Type B pancreatic cell (in vitro differentiated cells): ENCODE measurements around the gene ZNF337. TPM values are rescaled to one million over a fixed set of nuclear protein-coding genes. Genes with fewer than 3 reads are reported as not detected.

ENCODE experiments used
- DNase-seq: peaks from one replicate; pipeline ENCODE4 v3.0.0; 2021; ENCODE audit warnings: mixed read lengths; ENCODE audit not compliant: unreplicated experiment; ENCODE audit errors: extremely low spot score
- H3K27ac Mint-ChIP-seq: 2 replicates; pipeline ENCODE4 v1.8.0; 2021; ENCODE audit warnings: mild to moderate bottlenecking, mixed read lengths
- H3K27me3 Mint-ChIP-seq: 2 replicates; pipeline ENCODE4 v1.8.0; 2021; ENCODE audit warnings: mixed read lengths
- H3K36me3 Mint-ChIP-seq: 2 replicates; pipeline ENCODE4 v1.8.0; 2021; ENCODE audit warnings: mixed read lengths
- H3K4me1 Mint-ChIP-seq: one replicate; pipeline ENCODE4 v1.8.0; 2021; ENCODE audit warnings: mixed read lengths; ENCODE audit not compliant: unreplicated experiment
- H3K4me3 Mint-ChIP-seq: 2 replicates; pipeline ENCODE4 v1.8.0; 2021; ENCODE audit warnings: mild to moderate bottlenecking, mixed read lengths
- H3K9me3 Mint-ChIP-seq: 2 replicates; pipeline ENCODE4 v1.8.0; 2021; ENCODE audit warnings: mixed read lengths
- total RNA-seq: library from RNA; stranded (reverse); gene quantifications from 2 replicates; pipeline ENCODE4 v1.2.1, GENCODE V29; 2021; ENCODE audit warnings: low replicate concordance
- TF ChIP-seq, protein P1 (sequence below): fragments of 200-600 bp; sonication (generic); conservative IDR thresholded peaks from 2 replicates; pipeline ENCODE4 v1.5.0; 2021; ENCODE audit warnings: antibody characterized with exemption, mild to moderate bottlenecking

ZNF337 gene
- total RNA-seq, 1 donor from 2014 or later, result 20.2 TPM

DNA sequence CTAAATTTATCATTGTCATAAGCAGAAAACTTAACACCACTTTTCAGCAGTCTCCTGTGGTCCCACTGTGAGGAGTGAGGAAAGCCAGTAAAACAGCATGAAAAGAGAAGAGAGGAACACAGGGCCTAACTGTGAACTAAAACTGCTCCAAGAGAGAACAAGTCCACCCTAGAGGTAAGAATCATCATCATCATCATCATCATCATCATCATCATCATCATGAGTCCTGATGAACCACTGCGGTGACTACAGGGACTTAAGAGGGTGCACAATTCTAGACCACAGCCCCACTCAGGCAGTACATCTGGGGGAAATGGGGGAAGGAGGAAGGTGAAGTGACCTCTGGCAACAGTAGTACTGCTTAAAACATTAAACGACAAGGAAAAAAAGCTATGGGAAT, 13.6 kb downstream of the ZNF337 start:
- Mint-ChIP-seq H3K27ac (no peak overlapping the region), H3K4me1 (no peaks in the 10 kb centered on the region), H3K27me3 (no peaks in the 10 kb centered on the region), H3K4me3 (no peak overlapping the region), H3K9me3 (no peaks in the 10 kb centered on the region), H3K36me3 (peaks cover 33% of the 10 kb centered on the region)
- TF ChIP-seq, protein P1, sequence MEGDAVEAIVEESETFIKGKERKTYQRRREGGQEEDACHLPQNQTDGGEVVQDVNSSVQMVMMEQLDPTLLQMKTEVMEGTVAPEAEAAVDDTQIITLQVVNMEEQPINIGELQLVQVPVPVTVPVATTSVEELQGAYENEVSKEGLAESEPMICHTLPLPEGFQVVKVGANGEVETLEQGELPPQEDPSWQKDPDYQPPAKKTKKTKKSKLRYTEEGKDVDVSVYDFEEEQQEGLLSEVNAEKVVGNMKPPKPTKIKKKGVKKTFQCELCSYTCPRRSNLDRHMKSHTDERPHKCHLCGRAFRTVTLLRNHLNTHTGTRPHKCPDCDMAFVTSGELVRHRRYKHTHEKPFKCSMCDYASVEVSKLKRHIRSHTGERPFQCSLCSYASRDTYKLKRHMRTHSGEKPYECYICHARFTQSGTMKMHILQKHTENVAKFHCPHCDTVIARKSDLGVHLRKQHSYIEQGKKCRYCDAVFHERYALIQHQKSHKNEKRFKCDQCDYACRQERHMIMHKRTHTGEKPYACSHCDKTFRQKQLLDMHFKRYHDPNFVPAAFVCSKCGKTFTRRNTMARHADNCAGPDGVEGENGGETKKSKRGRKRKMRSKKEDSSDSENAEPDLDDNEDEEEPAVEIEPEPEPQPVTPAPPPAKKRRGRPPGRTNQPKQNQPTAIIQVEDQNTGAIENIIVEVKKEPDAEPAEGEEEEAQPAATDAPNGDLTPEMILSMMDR, result no peak
- no peak for DNase-seq

DNA sequence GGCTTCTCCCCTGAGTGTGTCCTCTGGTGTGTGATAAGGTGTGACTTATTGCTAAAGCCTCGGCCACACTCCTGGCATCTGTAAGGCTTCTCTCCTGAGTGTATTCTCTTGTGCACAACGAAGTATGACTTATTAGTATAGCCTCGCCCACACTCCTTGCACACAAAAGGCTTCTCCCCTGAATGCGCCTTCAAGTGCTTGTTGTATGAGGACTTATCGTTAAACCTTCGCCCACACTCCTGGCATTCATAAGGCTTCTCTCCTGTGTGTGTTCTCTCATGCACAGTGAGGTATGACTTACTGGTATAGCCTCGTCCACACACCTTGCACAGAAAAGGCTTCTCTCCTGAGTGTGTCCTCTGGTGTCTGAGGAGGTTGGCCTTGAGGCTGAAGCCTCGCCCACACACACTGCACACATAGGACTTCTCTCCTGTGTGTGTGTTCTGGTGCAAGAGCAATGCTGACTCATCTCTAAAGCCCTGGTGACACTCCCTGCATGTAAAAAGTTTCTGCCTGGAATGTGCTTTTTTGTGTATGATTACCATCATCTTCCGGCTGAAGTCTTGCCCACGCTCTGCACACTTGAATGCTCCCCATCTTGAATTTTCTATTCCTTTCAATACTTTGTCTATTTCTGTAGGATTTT, 20.4 kb downstream of the ZNF337 start:
- Mint-ChIP-seq H3K27ac (peak overlapping the region; percentile 74), H3K4me1 (no peaks in the 10 kb centered on the region), H3K4me3 (no peak overlapping the region), H3K9me3 (no peaks in the 10 kb centered on the region), H3K27me3 (no peaks in the 10 kb centered on the region), H3K36me3 (peaks cover 59% of the 10 kb centered on the region)
- TF ChIP-seq, protein P1, result no peak
- no peak for DNase-seq

DNA sequence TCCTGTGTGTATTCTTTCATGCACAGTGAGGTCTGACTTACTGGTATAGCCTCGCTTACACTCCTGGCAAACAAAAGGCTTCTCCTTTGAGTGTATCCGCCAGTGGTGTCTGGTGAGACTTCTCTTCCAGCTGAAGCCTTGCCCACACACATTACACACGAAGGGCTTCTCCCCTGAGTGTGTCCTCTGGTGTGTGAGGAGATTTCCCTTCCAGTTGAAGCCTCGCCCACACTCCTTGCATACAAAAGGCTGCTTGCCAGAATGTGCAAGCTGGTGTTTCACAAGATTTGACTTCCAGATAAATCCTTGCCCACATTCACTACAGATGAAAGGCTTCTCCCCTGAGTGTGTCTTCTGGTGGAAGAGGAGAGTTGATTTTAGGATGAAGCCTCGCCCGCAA, 21.5 kb downstream of the ZNF337 start:
- DNase-seq, result no peak
- H3K36me3 Mint-ChIP-seq, result peaks cover 58% of the 10 kb centered on the region
- TF ChIP-seq, protein P1, result no peak
- no peak overlapping the region for H3K27ac Mint-ChIP-seq
- no peak overlapping the region for H3K4me3 Mint-ChIP-seq
- no peaks in the 10 kb centered on the region for H3K4me1 Mint-ChIP-seq
- no peaks in the 10 kb centered on the region for H3K9me3 Mint-ChIP-seq
- H3K27me3 Mint-ChIP-seq, result no peaks in the 10 kb centered on the region

DNA sequence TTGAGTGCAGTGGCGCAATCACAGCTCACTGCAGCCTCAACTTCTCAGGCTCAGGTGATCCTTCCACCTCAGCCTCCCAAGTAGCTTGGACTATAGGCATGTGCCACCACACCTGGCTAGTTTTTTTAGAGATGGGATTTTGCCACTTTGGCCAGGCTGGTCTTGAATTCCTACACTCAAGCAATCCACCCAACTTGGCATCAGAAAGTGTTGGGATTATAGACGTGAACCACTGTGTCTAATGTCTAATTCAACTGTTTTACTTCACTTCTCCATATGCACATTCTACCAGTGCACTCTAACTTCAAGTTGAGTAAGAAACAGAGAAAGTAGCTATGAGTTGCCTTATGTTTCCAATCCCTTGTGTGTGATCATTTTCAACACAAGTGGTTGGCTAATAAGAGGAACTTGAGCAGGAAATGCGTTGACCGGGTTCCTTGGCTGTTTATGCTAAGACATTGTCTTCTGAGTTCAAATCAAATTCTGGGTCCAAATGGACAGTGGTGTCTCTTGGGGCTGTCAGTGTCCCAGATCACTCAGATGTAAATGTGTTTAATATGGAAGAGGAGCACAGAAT, 23.9 kb downstream of the ZNF337 start:
- H3K9me3 Mint-ChIP-seq, result no peaks in the 10 kb centered on the region
- no peak for DNase-seq
- peaks cover 46% of the 10 kb centered on the region for H3K36me3 Mint-ChIP-seq
- no peak overlapping the region for H3K27ac Mint-ChIP-seq
- H3K4me1 Mint-ChIP-seq, result no peaks in the 10 kb centered on the region
- TF ChIP-seq, protein P1, result no peak
- H3K4me3 Mint-ChIP-seq, result no peak overlapping the region
- H3K27me3 Mint-ChIP-seq, result no peaks in the 10 kb centered on the region

DNA sequence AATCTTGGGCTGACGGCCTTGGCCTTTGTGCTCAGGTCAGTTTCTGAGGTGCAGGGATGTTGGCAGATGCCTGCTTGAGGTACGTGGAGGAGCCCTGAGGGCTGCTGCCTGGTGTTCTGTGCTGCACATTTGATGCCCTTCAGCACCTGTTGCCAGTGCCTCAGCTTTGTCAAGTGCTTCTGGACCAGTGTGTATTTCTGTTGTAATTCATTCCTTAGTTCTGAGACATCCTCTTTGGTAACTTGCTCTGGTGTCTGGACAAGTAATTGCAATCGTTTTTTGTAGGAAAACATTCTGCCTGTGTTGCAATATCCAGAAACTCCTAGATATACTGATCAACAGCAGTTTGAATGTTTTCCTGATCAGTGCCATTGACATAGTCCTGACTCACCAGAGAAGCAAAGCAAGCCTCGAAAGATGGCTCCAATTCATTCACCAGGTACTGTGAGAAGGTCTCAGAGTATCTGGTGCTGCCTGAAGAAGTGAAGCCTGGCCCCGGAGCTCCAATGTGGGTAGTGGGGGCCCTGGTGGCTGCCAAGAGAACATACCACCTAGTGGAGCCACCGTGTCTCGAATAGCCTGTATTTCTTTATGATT, 26.7 kb downstream of the ZNF337 start:
- H3K4me3 Mint-ChIP-seq, result no peak overlapping the region
- no peak overlapping the region for H3K27ac Mint-ChIP-seq
- H3K27me3 Mint-ChIP-seq, result no peaks in the 10 kb centered on the region
- TF ChIP-seq, protein P1, result peak; percentile 45
- H3K4me1 Mint-ChIP-seq, result no peaks in the 10 kb centered on the region
- H3K9me3 Mint-ChIP-seq, result no peaks in the 10 kb centered on the region
- no peak for DNase-seq
- H3K36me3 Mint-ChIP-seq, result peaks cover 23% of the 10 kb centered on the region
